Measurements from ENCODE around the gene KRT5.

Gene KRT5

DNA sequence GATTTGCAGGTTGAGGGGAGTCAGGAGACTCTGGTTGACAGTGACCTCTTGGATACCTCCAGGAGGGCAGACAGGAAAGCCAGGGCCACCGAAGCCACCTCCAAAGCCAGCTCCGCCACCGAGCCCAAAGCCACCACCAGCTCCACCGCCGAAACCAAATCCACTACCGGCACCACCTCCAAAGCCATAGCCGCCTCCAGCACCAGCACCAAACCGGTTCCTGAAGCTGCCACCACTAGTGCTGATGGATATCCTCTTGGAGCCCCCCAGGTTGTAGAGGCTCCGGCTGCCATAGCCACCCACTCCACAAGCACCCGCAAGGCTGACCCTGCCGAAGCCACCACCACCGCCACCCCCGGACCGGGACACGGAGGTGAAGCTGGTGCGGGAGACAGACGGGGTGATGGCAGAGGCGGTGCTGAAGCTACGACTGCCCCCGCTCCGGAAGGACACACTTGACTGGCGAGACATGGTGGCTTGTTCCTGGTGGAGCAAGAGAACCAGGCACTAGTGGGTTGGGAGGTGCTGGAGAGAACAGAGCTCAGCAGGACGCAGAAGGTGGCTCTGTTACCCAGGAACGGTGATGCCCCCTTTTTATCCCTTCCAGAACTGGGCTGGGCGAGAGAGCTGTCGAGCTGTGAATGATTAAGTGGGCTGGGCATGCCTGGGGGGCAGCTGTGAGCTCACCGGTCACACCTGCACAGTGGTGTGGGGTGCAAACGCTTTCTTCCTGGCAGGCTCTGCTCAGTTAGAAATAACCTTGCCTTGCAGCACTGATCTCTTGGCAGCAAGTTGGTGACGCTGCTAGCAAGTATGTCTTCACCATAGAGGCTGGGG, at the start of gene KRT5:
Gene KRT5, minus strand, starts transcription at position 569 of the 837 bp plus-strand sequence. Its CDS starts 98 bp downstream, at position 471.
- DNase-seq (ENCODE audit: low read depth, low spot score) = no peak

GRCh38 chr12:52568111-52568510, 47.9 kb upstream of the KRT5 start:
- no peak for DNase-seq (ENCODE audit: low read depth, low spot score)

DNA sequence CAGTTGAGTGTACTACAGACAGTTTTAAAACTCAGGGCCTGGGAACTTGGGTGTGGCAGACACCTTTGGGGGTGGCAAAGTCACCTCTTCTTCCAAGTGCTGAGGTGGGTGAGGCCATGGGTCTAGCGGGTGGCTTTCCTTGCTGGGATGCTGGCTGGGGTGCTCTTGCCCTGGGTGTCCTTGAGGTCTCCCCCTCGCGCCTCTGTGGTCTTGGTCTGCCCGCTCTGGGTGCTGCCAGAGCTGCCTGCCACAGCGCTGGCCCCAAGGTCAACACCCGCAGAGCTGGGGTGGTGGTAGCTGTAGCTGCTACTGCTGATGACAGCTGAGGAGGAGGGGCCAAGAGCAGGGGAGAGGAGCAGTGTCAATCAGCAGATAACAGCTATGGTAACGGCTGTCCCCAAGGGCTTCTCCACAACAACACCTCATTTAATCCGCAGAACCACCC, 46.7 kb upstream of the KRT5 start:
- DNase-seq (ENCODE audit: low read depth, low spot score) = no peak

DNA sequence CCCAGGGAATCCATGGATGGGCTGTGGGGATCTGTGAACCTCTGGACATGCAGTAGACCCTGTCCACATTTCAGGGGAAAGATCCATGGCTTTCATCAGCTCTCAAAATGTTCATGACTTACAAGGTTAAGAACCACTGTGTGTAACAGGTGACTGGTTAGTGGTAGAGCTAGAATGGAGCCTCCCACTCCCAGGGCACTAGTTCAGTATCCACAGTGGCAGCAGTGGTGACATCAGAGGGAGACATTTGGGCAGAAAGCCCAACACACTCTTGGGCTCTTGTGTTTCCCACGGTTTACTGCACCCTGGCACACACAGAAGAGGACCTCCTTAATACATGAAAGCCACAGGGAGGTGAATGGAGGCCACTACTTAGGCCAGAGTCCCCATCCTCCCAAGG, 44.4 kb upstream of the KRT5 start:
- DNase-seq (ENCODE audit: low read depth, low spot score) = no peak

DNA sequence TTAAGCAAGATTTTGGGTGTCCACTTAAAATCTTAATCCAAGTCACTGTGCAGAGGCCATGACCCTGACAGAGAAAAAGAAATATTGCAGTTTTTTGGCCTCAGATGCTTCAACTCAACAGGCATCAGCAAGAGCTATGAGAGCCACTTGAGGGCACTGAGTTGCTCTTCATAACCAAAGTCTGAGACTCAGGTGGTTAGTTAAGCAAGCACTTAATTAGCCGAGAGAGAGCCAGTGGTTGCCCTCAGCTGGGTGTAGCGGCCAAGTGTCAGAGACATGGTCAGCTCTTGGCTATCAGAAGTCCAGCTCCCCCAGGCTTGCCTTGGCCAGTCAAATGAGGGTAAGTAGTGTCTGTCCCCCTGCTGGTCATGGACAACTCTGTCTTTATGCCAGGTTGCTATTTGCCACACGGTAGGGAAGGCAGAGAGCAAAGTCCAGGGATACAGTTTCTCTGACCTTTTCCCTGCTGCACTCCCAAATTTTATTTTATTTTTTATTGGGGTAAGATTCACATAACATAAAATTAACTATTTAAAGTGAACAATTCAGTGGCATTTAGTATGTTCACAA, 41.8 kb upstream of the KRT5 start:
- DNase-seq (ENCODE audit: low read depth, low spot score) = no peak

DNA sequence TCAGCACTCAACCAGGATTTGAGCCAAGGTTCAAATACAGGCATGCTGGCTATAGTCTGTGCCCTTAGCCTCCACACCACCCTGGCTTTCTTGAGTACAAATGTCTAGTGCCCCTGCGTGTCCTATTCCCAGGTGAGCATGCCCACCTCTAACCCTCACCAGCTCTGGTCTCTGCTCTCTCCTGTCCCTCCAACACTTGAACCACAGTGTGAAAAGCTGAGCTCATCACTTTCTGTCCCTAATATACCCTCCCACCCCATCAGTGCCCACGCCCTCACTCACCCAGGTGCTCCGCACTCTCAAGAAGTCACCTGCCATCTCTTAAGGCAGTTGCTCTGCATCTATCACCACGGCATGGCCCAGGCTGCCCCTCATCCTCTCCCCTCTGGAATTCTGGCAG, 39.8 kb upstream of the KRT5 start:
- DNase-seq (ENCODE audit: low read depth, low spot score) = no peak

GRCh38 chr12:52558781-52559445, 38.7 kb upstream of the KRT5 start:
- DNase-seq (ENCODE audit: low read depth, low spot score) = no peak

GRCh38 chr12:52557476-52557875, 37.3 kb upstream of the KRT5 start:
- no peak for DNase-seq (ENCODE audit: low read depth, low spot score)

- no peak for DNase-seq (ENCODE audit: low read depth, low spot score)
Observed at GRCh38 chr12:52555577-52555976, 35.4 kb upstream of the KRT5 start.

DNA sequence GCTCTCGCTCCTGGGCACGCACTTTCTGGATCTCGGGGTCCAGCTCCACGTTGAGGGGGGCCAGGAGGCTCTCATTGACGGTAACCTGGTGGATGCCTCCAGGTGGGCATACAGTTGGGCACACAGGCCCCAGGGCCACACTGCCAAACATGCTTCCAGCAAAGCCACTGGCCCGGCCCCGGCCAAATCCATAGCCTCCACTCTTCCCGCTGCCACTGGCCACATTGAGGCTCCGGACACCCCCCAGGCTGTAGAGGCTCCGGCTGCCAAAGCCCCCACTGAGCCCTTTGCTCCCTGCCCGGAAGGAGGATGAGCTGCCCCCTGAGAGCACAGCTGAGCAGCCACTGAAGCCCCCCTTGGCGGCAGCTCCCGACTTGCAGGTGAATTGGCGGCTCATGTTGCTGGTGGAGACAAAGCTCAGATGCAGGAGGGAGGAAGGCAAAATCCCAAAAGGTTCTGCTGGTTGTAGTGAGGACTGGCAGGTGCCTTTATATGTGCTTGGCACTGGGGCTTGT, 32.5 kb upstream of the KRT5 start, which contains the start of gene KRT71:
Gene KRT71, minus strand, starts transcription at position 465 of the 515 bp plus-strand sequence. Its CDS starts 68 bp downstream, at position 397.
- DNase-seq (ENCODE audit: low read depth, low spot score) = no peak

GRCh38 chr12:52552055-52552454, 31.9 kb upstream of the KRT5 start:
- no peak for DNase-seq (ENCODE audit: low read depth, low spot score)

- no peak for DNase-seq (ENCODE audit: low read depth, low spot score)
Observed at GRCh38 chr12:52551216-52551865, 31.1 kb upstream of the KRT5 start.

DNA sequence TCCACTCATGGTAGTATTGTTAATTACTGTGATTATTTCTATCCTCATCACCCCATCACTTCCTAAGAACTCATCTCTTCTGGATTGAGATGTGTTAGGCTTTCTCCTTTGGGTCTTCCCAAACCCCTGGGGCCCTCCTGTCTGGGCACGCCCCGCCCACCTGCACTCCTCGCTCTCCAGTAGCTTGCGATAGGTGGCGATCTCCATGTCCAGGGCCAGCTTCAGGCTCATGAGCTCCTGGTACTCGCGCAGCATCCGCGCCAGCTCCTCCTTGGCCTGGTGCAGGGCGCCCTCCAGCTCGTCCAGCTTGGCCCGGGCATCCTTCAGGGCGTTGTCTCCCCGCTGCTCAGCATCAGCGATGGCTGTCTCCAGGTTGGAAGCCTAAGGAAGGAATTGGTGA, 25.9 kb upstream of the KRT5 start:
- no peak for DNase-seq (ENCODE audit: low read depth, low spot score)

DNA sequence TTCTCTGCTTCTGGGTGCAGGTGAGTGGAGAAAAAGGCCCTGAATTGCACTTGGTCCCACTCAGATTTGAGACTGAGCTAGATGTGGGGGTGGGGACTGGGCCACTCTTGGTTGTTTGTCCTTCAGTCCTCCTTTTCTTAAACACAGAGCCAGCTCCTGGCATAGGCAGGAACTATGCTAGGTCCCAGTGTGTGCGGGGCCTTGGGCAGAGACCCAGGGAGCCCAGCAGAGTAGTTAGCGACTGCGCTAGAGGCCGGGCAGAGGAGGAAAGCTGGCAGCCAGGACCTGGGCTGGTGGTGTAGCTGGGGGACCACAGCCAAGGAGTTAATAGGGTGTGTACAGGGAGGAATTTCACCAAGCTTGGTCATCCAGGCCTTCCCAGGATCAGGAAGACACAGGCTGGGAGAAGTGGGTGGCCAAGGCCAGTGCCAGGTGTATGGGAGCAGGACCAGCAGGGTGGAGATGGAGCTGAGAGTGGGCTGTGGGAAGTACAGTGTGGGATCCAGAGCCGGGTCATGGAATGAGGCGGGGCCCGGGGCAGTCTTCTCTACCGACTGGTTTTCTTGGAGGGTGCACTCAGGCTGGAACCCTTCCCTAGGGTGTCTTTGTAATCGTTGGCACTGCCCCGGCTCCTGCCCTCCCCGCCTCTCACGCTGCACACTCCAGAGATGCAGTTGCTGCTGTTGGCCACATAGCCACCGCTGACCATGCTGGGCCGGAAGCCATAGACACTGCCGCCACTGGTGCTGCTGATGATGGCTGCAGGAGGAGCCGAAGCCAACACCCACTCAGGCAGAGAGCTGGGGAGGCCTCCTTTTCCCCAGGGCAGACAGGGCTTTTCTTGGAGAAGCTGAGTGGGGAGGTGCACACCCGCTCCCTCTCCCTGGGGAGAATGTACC, 24.0 kb upstream of the KRT5 start:
- DNase-seq (ENCODE audit: low read depth, low spot score) = no peak

DNA sequence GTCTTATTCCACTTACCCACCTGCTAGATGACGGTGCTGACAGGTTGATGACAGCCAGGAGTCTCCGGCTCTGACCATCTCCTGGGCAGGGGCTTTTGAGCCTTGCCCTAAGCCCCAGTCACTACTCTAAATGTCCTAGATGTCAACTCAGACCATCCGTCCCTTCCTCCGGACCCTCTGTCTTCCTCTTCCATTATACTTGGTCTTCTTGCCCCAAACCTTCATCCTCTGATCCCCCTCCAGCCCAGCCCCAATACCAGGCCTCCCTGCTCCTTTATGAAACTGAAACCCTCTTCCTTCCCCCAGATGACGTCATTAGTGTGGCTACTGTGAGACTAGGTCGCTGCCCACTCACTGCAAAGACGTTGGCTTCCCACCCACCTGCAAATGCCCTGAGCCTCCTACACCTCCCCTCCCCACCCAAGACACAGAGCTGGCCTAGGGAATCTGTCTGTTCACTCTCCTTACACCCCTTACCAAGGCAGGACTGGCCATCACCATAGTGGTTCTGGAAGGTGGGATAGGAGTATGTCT, 22.7 kb upstream of the KRT5 start:
- no peak for DNase-seq (ENCODE audit: low read depth, low spot score)

GRCh38 chr12:52542157-52542556, 22.0 kb upstream of the KRT5 start:
- no peak for DNase-seq (ENCODE audit: low read depth, low spot score)

- no peak for DNase-seq (ENCODE audit: low read depth, low spot score)
Observed at GRCh38 chr12:52541709-52542108, 21.5 kb upstream of the KRT5 start.

DNA sequence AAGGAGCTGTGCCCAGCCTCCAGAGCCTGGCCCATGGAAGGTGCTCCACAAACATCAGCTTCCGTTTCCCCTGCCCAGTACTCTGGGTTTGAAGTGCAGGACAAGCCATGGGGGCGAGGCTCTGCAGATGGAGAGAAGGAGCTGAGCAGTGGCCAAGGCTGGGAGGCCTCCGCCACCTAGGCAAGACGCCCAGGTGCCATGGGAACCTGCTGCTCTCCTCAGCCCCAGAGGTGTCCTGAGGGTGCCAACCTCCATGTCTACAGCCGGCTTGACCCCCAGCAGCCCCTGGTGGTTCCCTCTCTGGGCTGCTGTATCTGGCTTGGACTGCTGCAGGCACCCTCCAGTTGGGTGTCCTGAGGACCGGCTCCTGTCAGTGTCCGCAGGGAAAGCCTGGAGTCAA, 20.3 kb upstream of the KRT5 start:
- no peak for DNase-seq (ENCODE audit: low read depth, low spot score)

DNA sequence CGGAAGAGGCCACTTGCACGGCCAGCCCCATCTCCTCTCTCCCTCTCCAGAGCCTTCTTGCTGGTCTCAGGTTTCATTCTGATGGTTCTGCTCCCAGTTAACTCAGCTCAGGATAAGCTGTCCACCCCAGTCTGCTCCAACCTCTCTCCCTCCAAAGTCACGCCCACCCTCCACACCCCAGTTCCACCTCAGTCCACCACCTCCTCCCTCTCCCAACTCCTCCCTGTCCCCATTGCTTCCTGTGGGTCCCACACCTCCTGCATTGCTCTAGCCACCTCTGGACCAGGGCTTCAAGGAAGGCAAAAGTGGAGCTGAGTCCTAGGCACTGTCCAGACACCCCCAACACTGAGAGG, 19.6 kb upstream of the KRT5 start:
- no peak for DNase-seq (ENCODE audit: low read depth, low spot score)

DNA sequence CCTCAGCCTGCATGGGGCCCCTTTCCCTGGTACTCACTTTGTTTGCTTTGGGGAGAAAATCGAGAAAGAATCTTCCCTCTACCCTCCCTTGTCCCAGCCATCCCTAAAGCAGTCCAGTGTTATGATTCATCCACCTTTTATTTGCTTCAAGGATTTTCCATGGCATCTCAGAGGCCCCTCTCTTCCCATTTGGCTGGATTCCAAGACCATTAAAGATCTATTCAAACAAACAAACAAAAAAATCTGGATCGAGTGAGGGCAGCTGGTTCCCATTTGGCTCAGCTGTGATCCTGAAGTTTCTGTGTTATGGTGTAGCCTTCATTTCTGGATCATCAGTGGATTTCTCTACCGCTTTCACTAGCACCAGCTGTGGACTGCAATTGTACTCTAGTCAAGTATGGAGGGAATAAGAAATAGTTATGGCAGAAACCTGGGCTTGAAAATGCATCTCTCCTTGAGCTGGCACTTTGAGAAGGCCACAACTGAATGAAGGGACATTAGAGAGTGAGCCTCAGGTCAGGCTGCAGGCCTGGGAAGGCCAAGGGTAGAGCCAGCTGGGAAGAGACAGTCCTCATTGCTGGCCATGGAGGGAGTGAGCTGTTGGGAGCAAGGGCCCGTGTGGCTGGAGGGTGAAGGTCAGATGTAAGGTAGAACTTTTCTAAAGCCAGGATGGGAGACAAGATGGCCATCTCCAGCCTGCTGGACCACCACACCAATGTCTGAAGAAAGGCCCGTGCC, 19.1 kb upstream of the KRT5 start:
- no peak for DNase-seq (ENCODE audit: low read depth, low spot score)

Measured in brain pericyte (primary cell).